Colonic mucosa (tissue), 4 donors: ENCODE data around the gene IL19. TPM values are rescaled to one million over a fixed set of nuclear protein-coding genes. Genes with fewer than 3 reads are reported as not detected.

ENCODE experiments used
- DNase-seq: peaks from one replicate; pipeline ENCODE4 v3.0.0-alpha.2; 2020
- H3K27ac ChIP-seq: fragments of 200-600 bp; one replicate; pipeline ENCODE4 v1.8.0; 2021
- H3K27me3 ChIP-seq: fragments of 200-600 bp; one replicate; pipeline ENCODE4 v1.8.0; 2021
- H3K36me3 ChIP-seq: fragments of 200-600 bp; one replicate; pipeline ENCODE4 v1.8.0; 2021
- H3K4me1 ChIP-seq: fragments of 200-600 bp; one replicate; pipeline ENCODE4 v1.8.0; 2021; ENCODE audit warnings: mild to moderate bottlenecking
- H3K4me3 ChIP-seq: fragments of 200-600 bp; one replicate; pipeline ENCODE4 v1.8.0; 2021
- H3K9ac ChIP-seq, 2 donors: one replicate each; pipeline ENCODE4 v1.7.0; 2013; ENCODE audit warnings: control low read depth in 2 of 2, low read depth in 2 of 2, low read length in 2 of 2
- H3K9me3 ChIP-seq: fragments of 200-600 bp; one replicate; pipeline ENCODE4 v1.8.0; 2021
- intact Hi-C: fragments of 100-400 bp; cut with DNase I; formaldehyde crosslinking; loops from one replicate; pipeline ENCODE4 v1.14.1; 2022
- total RNA-seq, 2 donors: library from RNA; stranded (reverse); fragmentation: NEBNext Ultra II Directional in 1 of 2; extraction: Animal tissue kit (Norgen Biotek cat#: 25700) in 1 of 2; gene quantifications; one replicate each; pipeline ENCODE4 v1.2.1, GENCODE V29; 2021
- TF ChIP-seq, protein P1 (sequence below): fragments of 200-600 bp; IDR thresholded peaks from one replicate; pipeline ENCODE4 v1.8.0; 2022; ENCODE audit warnings: antibody characterized with exemption, mild to moderate bottlenecking
- donor health status: healthy.
- donor health status: DM: no; HTN: no; CAD: no.
- donor health status: DM: no; HTN: no; CAD: no.

IL19 gene
- total RNA-seq, 2 donors from 2014 or later = 0.40 TPM; not detected in 1

DNA sequence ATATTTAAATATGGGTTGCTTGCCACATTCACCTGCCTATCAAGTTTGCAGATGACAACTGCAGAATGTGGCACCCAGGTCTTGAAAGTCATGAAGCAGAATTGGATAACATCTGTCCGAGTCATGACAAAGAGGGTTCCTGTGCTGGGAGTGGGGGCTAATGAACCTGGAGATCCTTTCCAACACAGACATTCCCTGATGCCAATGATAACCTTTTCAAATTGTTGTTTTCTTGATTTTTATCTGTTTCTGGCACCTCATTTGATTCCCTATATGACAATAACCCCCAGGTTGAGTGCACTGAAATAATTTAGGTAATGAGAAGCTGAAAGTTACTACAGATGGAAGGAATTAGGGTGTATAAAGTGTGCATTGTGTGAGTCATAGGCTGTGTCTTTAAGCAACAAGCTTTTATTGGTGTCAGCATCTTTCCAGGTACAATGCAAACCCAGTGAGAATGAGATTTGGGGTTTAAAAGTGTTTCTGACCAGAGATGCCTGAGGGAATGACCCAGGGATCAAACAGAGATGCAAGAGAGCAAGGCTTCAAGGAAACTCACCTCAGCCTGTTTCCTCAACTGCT is 33.7 kb downstream of the IL19 start:
- Histone ChIP-seq H3K9me3 (no peaks in the 10 kb centered on the region), H3K9ac (no peak overlapping the region), H3K27ac (no peak overlapping the region), H3K36me3 (no peaks in the 10 kb centered on the region), H3K27me3 (no peaks in the 10 kb centered on the region), H3K4me1 (no peaks in the 10 kb centered on the region), H3K4me3 (no peak overlapping the region)
- TF ChIP-seq, protein P1, sequence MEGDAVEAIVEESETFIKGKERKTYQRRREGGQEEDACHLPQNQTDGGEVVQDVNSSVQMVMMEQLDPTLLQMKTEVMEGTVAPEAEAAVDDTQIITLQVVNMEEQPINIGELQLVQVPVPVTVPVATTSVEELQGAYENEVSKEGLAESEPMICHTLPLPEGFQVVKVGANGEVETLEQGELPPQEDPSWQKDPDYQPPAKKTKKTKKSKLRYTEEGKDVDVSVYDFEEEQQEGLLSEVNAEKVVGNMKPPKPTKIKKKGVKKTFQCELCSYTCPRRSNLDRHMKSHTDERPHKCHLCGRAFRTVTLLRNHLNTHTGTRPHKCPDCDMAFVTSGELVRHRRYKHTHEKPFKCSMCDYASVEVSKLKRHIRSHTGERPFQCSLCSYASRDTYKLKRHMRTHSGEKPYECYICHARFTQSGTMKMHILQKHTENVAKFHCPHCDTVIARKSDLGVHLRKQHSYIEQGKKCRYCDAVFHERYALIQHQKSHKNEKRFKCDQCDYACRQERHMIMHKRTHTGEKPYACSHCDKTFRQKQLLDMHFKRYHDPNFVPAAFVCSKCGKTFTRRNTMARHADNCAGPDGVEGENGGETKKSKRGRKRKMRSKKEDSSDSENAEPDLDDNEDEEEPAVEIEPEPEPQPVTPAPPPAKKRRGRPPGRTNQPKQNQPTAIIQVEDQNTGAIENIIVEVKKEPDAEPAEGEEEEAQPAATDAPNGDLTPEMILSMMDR = no peak
- no peak for DNase-seq
- intact Hi-C loops = no loop called here

GRCh38 chr1:206805357-206805756 is 34.8 kb downstream of the IL19 start:
- TF ChIP-seq, protein P1 = no peak
- Histone ChIP-seq H3K9me3 (no peaks in the 10 kb centered on the region), H3K27ac (no peak overlapping the region), H3K4me1 (no peaks in the 10 kb centered on the region), H3K4me3 (no peak overlapping the region), H3K27me3 (no peaks in the 10 kb centered on the region), H3K36me3 (no peaks in the 10 kb centered on the region), H3K9ac (no peak overlapping the region)
- DNase-seq = no peak
- intact Hi-C loops = loop anchor here (5.0 kb wide), 2 partner anchors 107 to 177 kb away; no protein-coding TSS in a partner anchor

GRCh38 chr1:206808615-206809014 is 38.0 kb downstream of the IL19 start:
- Histone ChIP-seq H3K27ac (no peak overlapping the region), H3K4me3 (no peak overlapping the region), H3K4me1 (no peaks in the 10 kb centered on the region), H3K9me3 (no peaks in the 10 kb centered on the region), H3K9ac (no peak overlapping the region), H3K27me3 (no peaks in the 10 kb centered on the region), H3K36me3 (no peaks in the 10 kb centered on the region)
- DNase-seq = no peak
- intact Hi-C loops = loop anchor here (5.0 kb wide), 2 partner anchors 104 to 174 kb away; no protein-coding TSS in a partner anchor
- TF ChIP-seq, protein P1 = no peak

- H3K9ac ChIP-seq = no peak overlapping the region
- no peak overlapping the region for H3K27ac ChIP-seq
- H3K4me3 ChIP-seq = no peak overlapping the region
- no peaks in the 10 kb centered on the region for H3K9me3 ChIP-seq
- H3K36me3 ChIP-seq = no peaks in the 10 kb centered on the region
- DNase-seq = peak; percentile 34
- TF ChIP-seq, protein P1 = peak; percentile 24
- H3K27me3 ChIP-seq = no peaks in the 10 kb centered on the region
- intact Hi-C loops = loop anchor here (5.0 kb wide), 2 partner anchors 103 to 173 kb away; no protein-coding TSS in a partner anchor
- H3K4me1 ChIP-seq = no peaks in the 10 kb centered on the region
Measured at GRCh38 chr1:206809504-206810084, 39.0 kb downstream of the IL19 start.

- H3K9ac ChIP-seq = no peak overlapping the region
- TF ChIP-seq, protein P1 = no peak
- DNase-seq = no peak
- no peak overlapping the region for H3K27ac ChIP-seq
- H3K4me1 ChIP-seq = no peaks in the 10 kb centered on the region
- H3K9me3 ChIP-seq = no peaks in the 10 kb centered on the region
- no peaks in the 10 kb centered on the region for H3K27me3 ChIP-seq
- H3K4me3 ChIP-seq = no peak overlapping the region
- intact Hi-C loops = no loop called here
- no peaks in the 10 kb centered on the region for H3K36me3 ChIP-seq
Measured at GRCh38 chr1:206812471-206812870, 41.9 kb downstream of the IL19 start.
